SIG-M5 treated with dmso at 0.1 percent for 504 hours (cell line): ENCODE results near the gene HOXD10.

Source experiments
- DNase-seq: peaks from one replicate; lab custom pipeline; 2025; ENCODE audit not compliant: unreplicated experiment; lab: John Stamatoyannopoulos, UW

The HOXD10 gene

GRCh38 chr2:176121190-176122051 lies 4.8 kb downstream of the HOXD10 start:
- no peak for DNase-seq

DNA sequence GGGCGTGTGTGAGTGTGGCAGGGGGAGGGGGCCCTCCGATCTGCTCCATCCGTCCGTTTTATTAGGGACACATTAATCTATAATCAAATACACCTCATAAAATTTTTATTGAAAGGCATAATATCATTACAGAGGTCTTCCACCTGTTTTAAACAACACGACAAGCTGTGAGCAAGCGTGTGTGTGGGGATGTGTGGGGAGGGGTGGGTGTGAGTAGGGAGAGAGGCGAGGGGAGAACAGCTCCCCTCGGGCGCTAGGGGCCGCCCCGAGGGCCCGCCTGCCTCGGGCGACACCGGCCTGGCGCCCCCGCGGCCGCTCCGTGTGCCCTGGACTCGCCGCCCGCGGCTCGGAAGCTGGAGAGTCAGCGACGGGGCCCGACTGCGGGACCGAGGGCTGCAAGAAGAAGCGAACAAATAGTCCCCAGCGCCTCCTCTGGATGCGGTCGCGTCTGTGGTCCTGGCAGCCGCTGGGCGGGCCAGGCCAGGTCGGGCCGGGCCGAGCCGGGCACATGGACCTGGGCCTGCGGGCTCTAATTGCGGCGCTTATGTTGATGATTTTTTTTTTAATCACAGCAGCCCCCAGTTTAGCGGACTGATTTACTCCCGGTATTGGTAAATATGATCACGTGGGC lies 5.6 kb downstream of the HOXD10 start:
- no peak for DNase-seq

DNA sequence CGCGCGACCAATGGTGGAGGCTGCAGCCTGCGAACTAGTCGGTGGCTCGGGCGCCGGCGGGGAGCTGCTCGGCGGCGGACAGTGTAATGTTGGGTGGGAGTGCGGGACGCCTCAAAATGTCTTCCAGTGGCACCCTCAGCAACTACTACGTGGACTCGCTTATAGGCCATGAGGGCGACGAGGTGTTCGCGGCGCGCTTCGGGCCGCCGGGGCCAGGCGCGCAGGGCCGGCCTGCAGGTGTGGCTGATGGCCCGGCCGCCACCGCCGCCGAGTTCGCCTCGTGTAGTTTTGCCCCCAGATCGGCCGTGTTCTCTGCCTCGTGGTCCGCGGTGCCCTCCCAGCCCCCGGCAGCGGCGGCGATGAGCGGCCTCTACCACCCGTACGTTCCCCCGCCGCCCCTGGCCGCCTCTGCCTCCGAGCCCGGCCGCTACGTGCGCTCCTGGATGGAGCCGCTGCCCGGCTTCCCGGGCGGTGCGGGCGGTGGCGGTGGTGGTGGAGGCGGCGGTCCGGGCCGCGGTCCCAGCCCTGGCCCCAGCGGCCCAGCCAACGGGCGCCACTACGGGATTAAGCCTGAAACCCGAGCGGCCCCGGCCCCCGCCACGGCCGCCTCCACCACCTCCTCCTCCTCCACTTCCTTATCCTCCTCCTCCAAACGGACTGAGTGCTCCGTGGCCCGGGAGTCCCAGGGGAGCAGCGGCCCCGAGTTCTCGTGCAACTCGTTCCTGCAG lies 6.3 kb downstream of the HOXD10 start, which contains the start of gene HOXD9:
Gene HOXD9, plus strand, starts transcription at position 37 of the 728 bp plus-strand sequence. Its CDS starts 50 bp downstream, at position 87.
- DNase-seq = no peak

- no peak for DNase-seq
Measured at GRCh38 chr2:176123411-176124109, 7.0 kb downstream of the HOXD10 start.

GRCh38 chr2:176124110-176124946 lies 7.8 kb downstream of the HOXD10 start:
- no peak for DNase-seq

- no peak for DNase-seq
Measured at GRCh38 chr2:176124947-176125771, 8.6 kb downstream of the HOXD10 start.

DNA sequence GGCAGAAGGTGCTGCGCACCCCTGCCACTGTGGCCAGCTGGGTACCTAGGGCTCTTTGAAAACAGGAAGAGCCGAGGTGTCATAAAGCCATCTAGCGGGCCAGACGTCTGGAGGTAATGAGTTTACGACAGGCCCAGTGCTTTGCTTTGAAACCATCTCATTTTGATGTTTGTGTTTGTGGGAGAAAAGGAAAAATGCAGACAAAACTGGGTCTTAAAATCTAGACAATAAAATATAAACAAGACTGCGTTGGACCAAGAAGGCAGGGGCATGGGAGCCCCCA lies 9.1 kb downstream of the HOXD10 start:
- DNase-seq = no peak

- no peak for DNase-seq
Measured at GRCh38 chr2:176126929-176127773, 10.6 kb downstream of the HOXD10 start.

- no peak for DNase-seq
Measured at GRCh38 chr2:176127774-176128072, 11.1 kb downstream of the HOXD10 start.

DNA sequence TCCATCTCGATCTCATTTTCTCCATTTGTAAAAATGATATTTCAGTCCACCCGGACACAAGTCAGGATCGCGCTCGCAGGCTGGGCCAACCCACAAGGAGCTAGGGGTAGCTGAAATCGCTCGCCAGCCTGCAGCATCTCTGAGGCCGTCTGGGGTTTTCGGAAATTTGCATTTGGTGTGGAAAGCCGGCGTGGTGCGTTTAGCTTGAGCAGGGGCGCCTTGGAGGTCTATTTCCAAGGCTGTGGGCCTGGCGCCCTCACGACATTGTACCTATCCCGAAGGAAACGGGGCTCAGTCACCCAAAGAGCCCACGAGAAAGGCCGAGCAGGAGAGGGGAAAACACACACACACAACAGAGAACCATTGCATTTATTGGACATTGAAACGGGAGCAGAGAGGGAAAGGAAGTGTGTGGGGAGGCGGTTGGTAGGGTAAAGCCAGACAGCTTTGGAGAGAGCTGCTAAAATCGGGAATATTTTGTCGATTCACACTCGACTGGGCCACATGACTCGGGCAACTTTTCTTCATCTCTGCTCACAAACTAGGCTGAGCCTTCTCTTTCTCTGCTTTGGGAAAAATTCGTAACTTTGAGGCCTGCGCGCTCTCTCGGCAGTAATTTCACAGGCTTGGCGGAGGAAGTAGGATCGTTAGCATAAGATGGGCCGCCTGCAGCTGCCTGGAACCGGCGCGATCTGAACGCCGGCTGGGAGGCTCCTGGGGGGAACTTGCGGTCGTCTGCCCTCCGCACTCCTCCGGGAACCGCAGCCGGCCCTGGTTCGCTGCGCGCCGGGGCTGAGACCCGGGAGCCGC lies 11.8 kb downstream of the HOXD10 start:
- DNase-seq = no peak

- DNase-seq = no peak
Measured at GRCh38 chr2:176128982-176129796, 12.6 kb downstream of the HOXD10 start, which contains the start of gene HOXD8. HOXD8 (plus strand) TSS chr2:176129705; CDS start chr2:176130367, 662 bp downstream.

DNA sequence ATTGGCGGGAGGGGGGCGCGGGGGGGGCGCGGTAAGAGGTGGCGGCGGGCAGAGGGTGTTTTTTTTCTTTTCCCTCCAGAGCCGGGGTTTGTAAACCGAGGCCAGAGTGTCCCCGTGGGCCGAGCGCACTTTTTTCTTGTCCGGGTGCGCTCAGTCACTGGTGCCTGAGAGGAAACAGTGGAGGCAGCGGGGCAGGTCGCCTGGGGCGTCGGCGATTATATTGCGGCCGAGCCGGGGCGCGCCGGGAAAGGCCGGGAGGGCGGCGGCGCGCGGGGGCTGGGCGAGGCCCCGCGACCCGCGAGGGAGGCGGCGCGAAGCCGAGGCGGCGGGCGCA lies 13.2 kb downstream of the HOXD10 start:
- no peak for DNase-seq

DNA sequence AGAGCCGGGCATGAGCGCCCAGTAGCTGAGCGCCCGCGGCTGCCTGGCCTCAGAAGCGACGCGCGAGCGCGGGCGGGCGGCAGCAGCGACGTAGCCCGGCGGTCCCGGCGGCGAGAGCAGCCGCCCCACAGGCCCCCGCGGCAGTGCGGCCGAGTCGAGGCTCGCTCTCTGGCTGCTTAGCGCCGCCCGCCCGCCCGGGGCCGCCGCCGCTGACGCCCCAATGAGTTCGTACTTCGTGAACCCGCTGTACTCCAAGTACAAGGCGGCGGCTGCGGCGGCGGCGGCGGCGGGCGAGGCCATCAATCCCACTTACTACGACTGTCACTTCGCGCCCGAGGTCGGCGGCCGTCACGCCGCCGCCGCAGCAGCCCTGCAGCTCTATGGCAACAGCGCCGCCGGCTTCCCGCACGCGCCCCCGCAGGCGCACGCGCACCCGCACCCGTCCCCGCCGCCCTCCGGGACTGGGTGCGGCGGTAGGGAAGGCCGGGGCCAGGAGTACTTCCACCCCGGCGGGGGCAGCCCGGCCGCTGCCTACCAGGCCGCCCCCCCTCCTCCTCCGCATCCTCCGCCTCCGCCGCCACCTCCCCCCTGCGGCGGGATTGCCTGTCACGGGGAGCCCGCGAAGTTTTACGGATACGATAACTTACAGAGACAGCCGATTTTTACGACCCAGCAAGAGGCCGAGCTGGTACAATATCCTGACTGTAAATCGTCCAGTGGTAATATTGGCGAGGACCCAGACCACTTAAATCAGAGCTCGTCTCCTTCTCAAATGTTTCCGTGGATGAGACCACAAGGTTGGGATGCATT lies 13.8 kb downstream of the HOXD10 start:
- DNase-seq = no peak

DNA sequence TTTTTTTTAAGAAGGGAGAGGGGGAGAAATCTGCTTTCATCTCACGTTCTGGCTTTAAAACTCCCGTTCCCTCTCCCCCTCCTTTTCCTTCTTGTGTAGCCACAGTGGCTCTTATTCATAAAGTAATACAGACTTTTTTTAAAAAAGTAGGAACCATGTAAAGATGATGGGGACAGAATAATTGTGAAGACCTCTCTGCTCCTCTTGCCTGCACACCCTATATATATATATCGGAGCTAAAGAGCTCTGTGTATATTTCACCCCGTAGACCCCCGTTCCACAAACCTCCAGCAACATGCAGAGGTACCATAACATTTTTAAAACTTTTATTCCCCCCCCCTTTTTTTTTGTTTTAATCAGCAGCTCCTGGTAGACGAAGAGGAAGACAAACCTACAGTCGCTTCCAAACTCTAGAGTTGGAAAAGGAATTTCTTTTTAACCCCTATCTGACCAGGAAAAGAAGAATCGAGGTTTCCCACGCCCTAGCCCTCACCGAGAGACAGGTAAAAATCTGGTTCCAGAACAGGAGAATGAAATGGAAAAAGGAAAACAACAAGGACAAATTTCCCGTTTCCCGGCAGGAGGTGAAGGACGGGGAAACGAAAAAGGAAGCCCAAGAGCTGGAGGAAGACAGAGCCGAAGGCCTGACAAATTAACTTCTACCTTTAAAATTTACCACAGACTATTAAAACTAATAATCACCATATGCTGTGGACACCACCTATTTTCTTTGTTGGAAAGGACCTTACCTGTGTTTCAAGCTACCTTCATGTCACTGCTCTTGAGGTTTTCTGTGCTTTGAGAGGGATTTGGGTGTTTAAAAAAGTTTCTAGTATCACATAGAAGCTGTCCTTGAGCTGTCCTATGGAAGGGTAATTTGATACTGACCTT lies 14.6 kb downstream of the HOXD10 start:
- DNase-seq = no peak

GRCh38 chr2:176131848-176132158 lies 15.2 kb downstream of the HOXD10 start:
- DNase-seq = no peak
